DND-41 (cell line): ENCODE data around the gene SKIDA1.

ENCODE experiments used
- CTCF ChIP-seq: IDR thresholded peaks from 2 replicates; pipeline ENCODE4 v1.5.1; 2012; ENCODE audit warnings: borderline replicate concordance, low read length, moderate library complexity, mild to moderate bottlenecking; ENCODE audit not compliant: poor library complexity, severe bottlenecking; ENCODE audit errors: extremely low read depth
- EZH2 ChIP-seq: IDR thresholded peaks from 3 replicates; pipeline ENCODE4 v1.6.1; 2012; ENCODE audit warnings: borderline replicate concordance, low read depth, mild to moderate bottlenecking, moderate library complexity, low read length, inconsistent platforms; ENCODE audit not compliant: severe bottlenecking

GRCh38 chr10:21533467-21534279 lies 8.2 kb upstream of the SKIDA1 start, which contains the start of gene MLLT10:
- TF ChIP-seq CTCF (peak; percentile 33), EZH2 (no peak)
